ENCODE measurements around the gene PLA2G7.
"Not testable (repeated sequence)": the region's sequence is repeated elsewhere in the genome, so short reads cannot be mapped to it uniquely, and the experiment has no call there.

The PLA2G7 gene
- long read RNA-seq, donor 1, partial matches to known transcripts = 0 of 1 reads
- long read RNA-seq, donor 1, other reads (novel, unspliced or antisense) = 0 of 1 reads
- long read RNA-seq, donor 2, partial matches to known transcripts = 0 of 1 reads
- long read RNA-seq, donor 2, other reads (novel, unspliced or antisense) = 0 of 1 reads
- long read RNA-seq, donor 3 = 0 reads
- long read RNA-seq, donor 4 = 0 reads
- long read RNA-seq, donor 5 = 0 reads
- long read RNA-seq, donor 6, partial matches to known transcripts = 0 of 2 reads
- long read RNA-seq, donor 6, other reads (novel, unspliced or antisense) = 0 of 2 reads
- long read RNA-seq, donor 7 = 0 reads
- long read RNA-seq, donor 8 = 0 reads

GRCh38 chr6:46734867-46735719 lies at the start of gene PLA2G7:
PLA2G7 (minus strand) TSS chr6:46735375; CDS start chr6:46722891, 12,484 bp downstream.
- peak; percentile 86 for DNase-seq

GRCh38 chr6:46784535-46784934 lies 49.4 kb upstream of the PLA2G7 start:
- DNase-seq = no peak

- DNase-seq = peak; percentile 23
Measured at GRCh38 chr6:46781478-46782378, 46.6 kb upstream of the PLA2G7 start.

GRCh38 chr6:46777476-46778346 lies 42.5 kb upstream of the PLA2G7 start:
- no peak for DNase-seq

- no peak for DNase-seq
Measured at GRCh38 chr6:46776070-46776712, 41.0 kb upstream of the PLA2G7 start.

- not testable (repeated sequence) for DNase-seq
Measured at GRCh38 chr6:46774736-46775135, 39.6 kb upstream of the PLA2G7 start.

- no peak for DNase-seq
Measured at GRCh38 chr6:46773201-46773855, 38.2 kb upstream of the PLA2G7 start.

- DNase-seq = no peak
Measured at GRCh38 chr6:46772762-46773161, 37.6 kb upstream of the PLA2G7 start.

GRCh38 chr6:46772016-46772415 lies 36.8 kb upstream of the PLA2G7 start:
- DNase-seq = no peak

GRCh38 chr6:46764961-46765360 lies 29.8 kb upstream of the PLA2G7 start:
- DNase-seq = no peak

GRCh38 chr6:46764280-46764679 lies 29.1 kb upstream of the PLA2G7 start:
- not testable (repeated sequence) for DNase-seq

- no peak for DNase-seq
Measured at GRCh38 chr6:46763466-46763865, 28.3 kb upstream of the PLA2G7 start.

GRCh38 chr6:46760925-46761324 lies 25.8 kb upstream of the PLA2G7 start:
- DNase-seq = no peak

GRCh38 chr6:46758960-46759753 lies 24.0 kb upstream of the PLA2G7 start:
- DNase-seq = no peak

- no peak for DNase-seq
Measured at GRCh38 chr6:46757214-46757596, 22.0 kb upstream of the PLA2G7 start.

GRCh38 chr6:46756469-46757213 lies 21.5 kb upstream of the PLA2G7 start:
- DNase-seq = no peak

GRCh38 chr6:46755865-46756264 lies 20.7 kb upstream of the PLA2G7 start:
- DNase-seq = no peak

GRCh38 chr6:46751658-46752057 lies 16.5 kb upstream of the PLA2G7 start:
- no peak for DNase-seq

- DNase-seq = no peak
Measured at GRCh38 chr6:46749731-46750130, 14.6 kb upstream of the PLA2G7 start.

Data from right kidney (tissue), 9 donors.